Heart right ventricle (tissue), 16 donors: ENCODE measurements around the gene FAM216B. TPM values are rescaled to one million over a fixed set of nuclear protein-coding genes. Genes with fewer than 3 reads are reported as not detected.

Experiments used
- ATAC-seq, 8 donors: fragments of 200-7000 bp; cut with Tn5 transposase; one replicate each; pipeline ENCODE4 v1.9.1; 2020; ENCODE audit warnings: mild to moderate bottlenecking in 8 of 8, moderate library complexity in 8 of 8, moderate number of reproducible peaks in 1 of 8
- DNase-seq, 2 donors: peaks; one replicate each; pipeline ENCODE4 v3.0.0-alpha.2; 2020
- H3K27ac ChIP-seq, 10 donors: fragments of 200-600 bp; sonication (generic) in 2 of 10; one replicate each; pipeline versions ENCODE4 v1.5.0 to v1.8.0; 2020 to 2022; ENCODE audit warnings: mild to moderate bottlenecking in 3 of 10
- H3K27me3 ChIP-seq, 7 donors: fragments of 200-600 bp; one replicate each; pipeline ENCODE4 v1.8.0; 2021 to 2022; ENCODE audit warnings: mild to moderate bottlenecking in 2 of 7
- H3K36me3 ChIP-seq, 9 donors: fragments of 200-600 bp; sonication (generic) in 1 of 9; one replicate each; pipeline versions ENCODE4 v1.5.0 to v1.8.0; 2020 to 2022; ENCODE audit warnings: mild to moderate bottlenecking in 2 of 9
- H3K4me1 ChIP-seq, 9 donors: fragments of 200-600 bp; sonication (generic) in 1 of 9; one replicate each; pipeline versions ENCODE4 v1.5.0 to v1.8.0; 2020 to 2022; ENCODE audit warnings: mild to moderate bottlenecking in 4 of 9
- H3K4me3 ChIP-seq, 10 donors: fragments of 200-600 bp; sonication (generic) in 2 of 10; one replicate each; pipeline versions ENCODE4 v1.5.0 to v1.8.0; 2020 to 2022; ENCODE audit warnings: mild to moderate bottlenecking in 7 of 10, moderate library complexity in 2 of 10
- H3K9me3 ChIP-seq, 11 donors: fragments of 200-600 bp in 10 of 11; sonication (generic) in 2 of 11; one replicate each; pipeline versions ENCODE4 v1.5.0 to v1.8.0; 2013 to 2022; ENCODE audit warnings: mild to moderate bottlenecking in 2 of 11, control low read depth in 1 of 11, moderate library complexity in 1 of 11
- CTCF ChIP-seq, 9 donors: fragments of 200-600 bp; sonication (generic) in 2 of 9; IDR thresholded peaks; one replicate each; pipeline versions ENCODE4 v1.5.0 to v1.8.0; 2021 to 2022; ENCODE audit warnings: antibody characterized with exemption in 9 of 9, mild to moderate bottlenecking in 5 of 9, moderate library complexity in 1 of 9
- WGBS, 2 donors: extraction: QIAGEN DNeasy Blood & Tissue Kit; methylation state at CpG; one replicate each; pipeline ENCODE4 v1.1.7; 2013; ENCODE audit warnings: inconsistent platforms in 1 of 2; 5-methylcytosine and 5-hydroxymethylcytosine counted together
- intact Hi-C, 10 donors: fragments of 100-400 bp; cut with DNase I; formaldehyde crosslinking; loops; one replicate each; pipeline versions ENCODE4 v1.11.1 to v1.14.2; 2022
- polyA plus RNA-seq, 2 donors: library from polyadenylated mRNA; stranded (reverse); fragments of 200-250 nt; gene quantifications; one replicate each; pipeline ENCODE4 v1.2.3, GENCODE V29; 2013
- total RNA-seq, 10 donors: library from RNA; stranded (reverse); fragmentation: NEBNext Ultra II Directional in 3 of 10; extraction: Animal tissue kit (Norgen Biotek cat#: 25700) in 3 of 10; gene quantifications; one replicate each; pipeline versions ENCODE4 v1.2.1 to v1.2.4, GENCODE V29; 2021 to 2023
- donor health status: Arrhythmogenic right ventricular cardiomyopathy.
- donor health status: ischemic (EF 13 %, LVEDD 7.1; RV severe dilation, severe dysfunction).
- donor health status: healthy with polysubstance abuse.
- donor health status: DM: no; HTN: yes; CAD: no.
- donor health status: DM: no; HTN: no; CAD: no.
- donor health status: ischemic (EF 25% LVEDD 6.9; RV normal size, moderate dysfunction).
- donor health status: ischemic (EF 25% LVEDD 5.7; RV mildly dilated, moderate dysfunction).
- donor health status: healthy.
- donor health status: DM: yes; HTN: yes; CAD: no.
- donor health status: Ischemic cardiomyopathy.
- donor health status: ischemic (EF 35%, LVEDD 5.7; RV mildly dilated, moderate dysfunction).
- donor health status: nonischemic (EF 11% LVEDD 7.7; RV severe dilation, severe dysfunction).
- donor health status: DM: yes; HTN: yes; CAD: no.
- donor health status: PGD.
- donor health status: ischemic (EF 29% LVEDD 5.4; RV normal size, mild dysfunction).
- donor health status: nonischemic (EF 23%, LVEDD 6.1; RV moderate dilation, normal function).

FAM216B gene
- total and polyA plus RNA-seq, 12 donors = 0.12 to 4.0 (median 0.57) TPM

- Histone ChIP-seq H3K4me3 (no peak overlapping the region), H3K27me3 (no peaks in the 10 kb centered on the region), H3K27ac (peak overlapping the region in 3 of 10 donors; percentile 28 to 53 (median 37)), H3K9me3 (no peaks in the 10 kb centered on the region), H3K36me3 (no peaks in the 10 kb centered on the region), H3K4me1 (peaks cover 0 to 22% (median 7%) of the 10 kb centered on the region in 9 donors)
- intact Hi-C loops = no loop called here
- no peak for TF ChIP-seq CTCF (IDR thresholded peaks at IDR 0.05)
- DNase-seq = no peak
- WGBS, 2 donors = 40 to 46% methylated on average over 4 of the region's 4 CpGs
- peak in 7 of 8 donors; percentile 43 to 94 (median 67) for ATAC-seq
Measured at GRCh38 chr13:42747399-42747873, 33.9 kb upstream of the FAM216B start.

- H3K9me3 ChIP-seq = no peaks in the 10 kb centered on the region
- H3K27me3 ChIP-seq = no peaks in the 10 kb centered on the region
- TF ChIP-seq CTCF (IDR thresholded peaks at IDR 0.05) = no peak
- DNase-seq = no peak
- ATAC-seq = peak in 1 of 8 donors; percentile 14
- peaks cover 0 to 28% (median 7%) of the 10 kb centered on the region in 9 donors for H3K4me1 ChIP-seq
- H3K27ac ChIP-seq = no peak overlapping the region
- H3K4me3 ChIP-seq = no peak overlapping the region
- intact Hi-C loops = no loop called here
- 34% methylated on average over 5 of the region's 5 CpGs for WGBS, 2 donors
- no peaks in the 10 kb centered on the region for H3K36me3 ChIP-seq
Measured at GRCh38 chr13:42750794-42751193, 30.6 kb upstream of the FAM216B start.

- ATAC-seq (no peak), DNase-seq (no peak)
- Histone ChIP-seq H3K4me1 (peaks cover 0 to 28% (median 7%) of the 10 kb centered on the region in 9 donors), H3K27ac (no peak overlapping the region), H3K36me3 (no peaks in the 10 kb centered on the region), H3K27me3 (no peaks in the 10 kb centered on the region), H3K9me3 (no peaks in the 10 kb centered on the region), H3K4me3 (no peak overlapping the region)
- intact Hi-C loops = no loop called here
- TF ChIP-seq CTCF (IDR thresholded peaks at IDR 0.05) = no peak
- 92 to 95% methylated on average over 3 of the region's 3 CpGs for WGBS, 2 donors
Measured at GRCh38 chr13:42751693-42752092, 29.7 kb upstream of the FAM216B start.

- no peak overlapping the region for H3K27ac ChIP-seq
- H3K4me1 ChIP-seq = peaks cover 0 to 19% (median 7%) of the 10 kb centered on the region in 9 donors
- H3K4me3 ChIP-seq = no peak overlapping the region
- H3K9me3 ChIP-seq = no peaks in the 10 kb centered on the region
- intact Hi-C loops = no loop called here
- WGBS, 2 donors = 93 to 99% methylated on average over 2 of the region's 2 CpGs
- TF ChIP-seq CTCF (IDR thresholded peaks at IDR 0.05) = no peak
- DNase-seq (no peak), ATAC-seq (no peak)
- H3K36me3 ChIP-seq = no peaks in the 10 kb centered on the region
- no peaks in the 10 kb centered on the region for H3K27me3 ChIP-seq
Measured at GRCh38 chr13:42752731-42753130, 28.7 kb upstream of the FAM216B start.
